Stimulated activated CD4-positive, alpha-beta T cell treated with anti-CD3 and anti-CD28 coated beads, TNF-alpha, amount 100 ng/mL, for 48 hours (primary cell): ENCODE data around the gene CKM.
"Not testable (repeated sequence)": the region's sequence is repeated elsewhere in the genome, so short reads cannot be mapped to it uniquely, and the experiment has no call there.

Source experiments
- DNase-seq, 3 donors: peaks; one replicate each; pipeline ENCODE4 v3.0.0-alpha.2; 2020; ENCODE audit warnings: low read depth in 3 of 3

The CKM gene

GRCh38 chr19:45293682-45294081, 29.0 kb downstream of the CKM start:
- peak in 2 of 3 donors; percentile 15 to 19 for DNase-seq

GRCh38 chr19:45291834-45292233, 30.8 kb downstream of the CKM start:
- no peak for DNase-seq

GRCh38 chr19:45290381-45290931, 32.2 kb downstream of the CKM start:
- no peak for DNase-seq

GRCh38 chr19:45283443-45284033, 39.1 kb downstream of the CKM start:
- DNase-seq = no peak

- DNase-seq = no peak
Observed at GRCh38 chr19:45280471-45280961, 42.2 kb downstream of the CKM start.

- no peak for DNase-seq
Observed at GRCh38 chr19:45279587-45280192, 43.0 kb downstream of the CKM start.

GRCh38 chr19:45278087-45278486, 44.6 kb downstream of the CKM start:
- no peak for DNase-seq

- DNase-seq = no peak
Observed at GRCh38 chr19:45276284-45276687, 46.4 kb downstream of the CKM start.

- DNase-seq = no peak
Observed at GRCh38 chr19:45275370-45275971, 47.2 kb downstream of the CKM start.

GRCh38 chr19:45273521-45273855, 49.2 kb downstream of the CKM start:
- DNase-seq = no peak

- DNase-seq = no peak
Observed at GRCh38 chr19:45271735-45272108, 51.0 kb downstream of the CKM start.

- DNase-seq = no peak
Observed at GRCh38 chr19:45271098-45271734, 51.5 kb downstream of the CKM start.

GRCh38 chr19:45269939-45270338, 52.7 kb downstream of the CKM start:
- not testable (repeated sequence) for DNase-seq

- no peak for DNase-seq
Observed at GRCh38 chr19:45267296-45267695, 55.4 kb downstream of the CKM start.

- DNase-seq = no peak
Observed at GRCh38 chr19:45265375-45265774, 57.3 kb downstream of the CKM start.

- DNase-seq = no peak
Observed at GRCh38 chr19:45264781-45265317, 57.8 kb downstream of the CKM start.

GRCh38 chr19:45263013-45263412, 59.7 kb downstream of the CKM start:
- DNase-seq = no peak

GRCh38 chr19:45262570-45262969, 60.1 kb downstream of the CKM start:
- no peak for DNase-seq

GRCh38 chr19:45258862-45259261, 63.8 kb downstream of the CKM start:
- DNase-seq = no peak

- DNase-seq = no peak
Observed at GRCh38 chr19:45256836-45257235, 65.8 kb downstream of the CKM start.
